K562 (cell line): Measurements from ENCODE around the gene GPR180. TPM values are rescaled to one million over a fixed set of nuclear protein-coding genes. Genes with fewer than 3 reads are reported as not detected.

Experiments
- BMI1 ChIP-seq: fragments of 150-350 bp; IDR thresholded peaks from 2 replicates; pipeline ENCODE4 v1.6.1; 2014; ENCODE audit warnings: low read length
- CBFB ChIP-seq: sonication (generic); formaldehyde crosslinking; IDR thresholded peaks from 2 replicates; pipeline ENCODE4 v1.4.0; 2020; ENCODE audit warnings: mild to moderate bottlenecking, missing genetic modification reagents
- CBX8 ChIP-seq: fragments of 200-600 bp; sonication (generic); IDR thresholded peaks from 2 replicates; pipeline ENCODE4 v1.6.1; 2012; ENCODE audit warnings: borderline replicate concordance, mixed run types, low read depth, mild to moderate bottlenecking, moderate library complexity, mixed read lengths, low read length, control low read depth, inconsistent platforms; ENCODE audit not compliant: poor library complexity, severe bottlenecking; ENCODE audit errors: extremely low read depth
- ETV5 ChIP-seq: sonication (generic); formaldehyde crosslinking; IDR thresholded peaks from 2 replicates; pipeline ENCODE4 v1.4.0; 2020; ENCODE audit warnings: low read depth, mild to moderate bottlenecking, missing genetic modification reagents
- FIP1L1 ChIP-seq: fragments of 200-400 bp; formaldehyde crosslinking; IDR thresholded peaks from 2 replicates; pipeline ENCODE4 v1.6.1; 2018; ENCODE audit warnings: mild to moderate bottlenecking, low read depth, low read length; ENCODE audit not compliant: poor library complexity, severe bottlenecking
- MEF2A ChIP-seq: IDR thresholded peaks from 2 replicates; pipeline ENCODE4 v1.6.1; 2011; ENCODE audit warnings: low read depth, mild to moderate bottlenecking, low read length, moderate library complexity; ENCODE audit not compliant: control insufficient read depth
- PATZ1 ChIP-seq: fragments of 250-450 bp; sonication (Bioruptor Pico); IDR thresholded peaks from 2 replicates; pipeline ENCODE4 v1.5.0; 2020; ENCODE audit warnings: mild to moderate bottlenecking, borderline replicate concordance
- PRMT5 ChIP-seq: sonication (generic); formaldehyde crosslinking; IDR thresholded peaks from 2 replicates; pipeline ENCODE4 v1.5.0; 2020; ENCODE audit warnings: missing genetic modification reagents
- RFX1 ChIP-seq: fragments of 450-650 bp; IDR thresholded peaks from 2 replicates; pipeline ENCODE4 v1.6.1; 2016; ENCODE audit warnings: mild to moderate bottlenecking, moderate library complexity
- STAT5B ChIP-seq: fragments of 250-450 bp; sonication (Bioruptor Pico); IDR thresholded peaks from 2 replicates; pipeline ENCODE4 v1.8.0; 2021; ENCODE audit warnings: mild to moderate bottlenecking, inconsistent platforms
- ZBTB8A ChIP-seq: fragments of 450-650 bp; IDR thresholded peaks from 2 replicates; pipeline ENCODE4 v1.6.1; 2018; ENCODE audit warnings: mild to moderate bottlenecking, moderate library complexity; ENCODE audit not compliant: partially characterized antibody
- ZNF274 ChIP-seq: IDR thresholded peaks from 2 replicates; pipeline ENCODE4 v1.6.1; 2011; ENCODE audit warnings: low read depth, mild to moderate bottlenecking, low read length, moderate library complexity, borderline replicate concordance
- ZNF347 ChIP-seq: fragments of 450-650 bp; formaldehyde crosslinking; IDR thresholded peaks from 2 replicates; pipeline ENCODE4 v1.4.0; 2020; ENCODE audit warnings: low read depth, mild to moderate bottlenecking, moderate library complexity
- ZNF584 ChIP-seq: fragments of 200-800 bp; sonication (Bioruptor generic); IDR thresholded peaks from 2 replicates; pipeline ENCODE4 v1.6.1; 2016; ENCODE audit warnings: low read depth, mild to moderate bottlenecking, missing genetic modification characterization, missing compliant biosample characterization
- polyA plus RNA-seq, 8 experiments: library from polyadenylated mRNA; depleted of rRNA in 4 of 8; stranded (reverse) in 5 of 8; unstranded in 3 of 8; fragments of >200 nt; fragmentation: Nextera tagmentation in 2 of 8; fragmentation: Illumina TruSeq in 1 of 8; extraction: Ambion mirVana in 2 of 8; extraction: Trizol in 1 of 8; gene quantifications; 2 replicates each; pipeline versions ENCODE4 v1.2.1 to v1.2.3, GENCODE V29; 2011 to 2014; ENCODE audit warnings: inconsistent platforms in 1 of 8, missing spikeins in 1 of 8
- total RNA-seq, 7 experiments: library from RNA; depleted of rRNA in 6 of 7; stranded (reverse); fragments of >200 nt in 6 of 7; fragmentation: Illumina TruSeq in 2 of 7; extraction: Trizol in 2 of 7; gene quantifications; 2 replicates each; pipeline versions ENCODE4 v1.2.1 to v1.2.3, GENCODE V29; 2011 to 2021; ENCODE audit warnings: low replicate concordance in 1 of 7
- TF ChIP-seq, protein P1 (sequence below): fragments of 450-650 bp; IDR thresholded peaks from 2 replicates; pipeline ENCODE4 v1.6.1; 2016; ENCODE audit warnings: mild to moderate bottlenecking, moderate library complexity

The GPR180 gene
- total and polyA plus RNA-seq, 9 of the 15 experiments (the other 6 are each of a cell fraction or from before 2014, with no cell fraction given) = 0.77 to 4.1 (median 1.8) TPM

DNA sequence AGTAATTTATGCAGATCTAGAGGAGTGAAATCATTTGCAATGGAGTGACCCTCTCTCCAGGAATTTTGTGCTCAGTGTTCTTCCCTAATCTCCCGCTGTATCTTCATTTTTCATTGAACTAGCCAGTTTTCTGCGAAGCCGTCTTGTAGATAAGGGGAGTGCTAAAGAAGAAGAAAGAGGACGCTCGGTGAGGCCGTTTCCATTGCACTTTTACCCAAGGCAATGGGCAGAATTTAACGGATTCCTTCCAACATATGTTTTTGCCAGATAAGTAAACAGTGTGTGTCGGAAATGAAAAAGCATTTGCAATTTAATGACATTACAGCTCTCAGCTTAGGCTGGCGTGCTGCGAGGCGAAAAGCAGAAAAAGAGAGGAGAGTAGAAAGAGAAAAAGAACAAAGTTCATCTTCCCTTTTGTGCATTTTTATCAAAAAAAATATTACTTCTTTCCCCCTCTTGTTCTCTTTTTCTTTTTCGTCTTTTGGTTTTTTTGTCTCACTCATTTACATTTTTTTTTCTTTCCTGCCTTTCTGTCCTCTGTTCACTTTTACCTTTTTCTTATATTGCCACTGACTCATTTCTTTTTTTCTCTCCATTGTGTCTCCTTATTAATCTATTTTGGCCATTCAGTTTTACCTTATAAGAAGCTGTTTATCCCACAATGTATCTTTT, 60.8 kb downstream of the GPR180 start (continued):
- TF ChIP-seq, protein P1, sequence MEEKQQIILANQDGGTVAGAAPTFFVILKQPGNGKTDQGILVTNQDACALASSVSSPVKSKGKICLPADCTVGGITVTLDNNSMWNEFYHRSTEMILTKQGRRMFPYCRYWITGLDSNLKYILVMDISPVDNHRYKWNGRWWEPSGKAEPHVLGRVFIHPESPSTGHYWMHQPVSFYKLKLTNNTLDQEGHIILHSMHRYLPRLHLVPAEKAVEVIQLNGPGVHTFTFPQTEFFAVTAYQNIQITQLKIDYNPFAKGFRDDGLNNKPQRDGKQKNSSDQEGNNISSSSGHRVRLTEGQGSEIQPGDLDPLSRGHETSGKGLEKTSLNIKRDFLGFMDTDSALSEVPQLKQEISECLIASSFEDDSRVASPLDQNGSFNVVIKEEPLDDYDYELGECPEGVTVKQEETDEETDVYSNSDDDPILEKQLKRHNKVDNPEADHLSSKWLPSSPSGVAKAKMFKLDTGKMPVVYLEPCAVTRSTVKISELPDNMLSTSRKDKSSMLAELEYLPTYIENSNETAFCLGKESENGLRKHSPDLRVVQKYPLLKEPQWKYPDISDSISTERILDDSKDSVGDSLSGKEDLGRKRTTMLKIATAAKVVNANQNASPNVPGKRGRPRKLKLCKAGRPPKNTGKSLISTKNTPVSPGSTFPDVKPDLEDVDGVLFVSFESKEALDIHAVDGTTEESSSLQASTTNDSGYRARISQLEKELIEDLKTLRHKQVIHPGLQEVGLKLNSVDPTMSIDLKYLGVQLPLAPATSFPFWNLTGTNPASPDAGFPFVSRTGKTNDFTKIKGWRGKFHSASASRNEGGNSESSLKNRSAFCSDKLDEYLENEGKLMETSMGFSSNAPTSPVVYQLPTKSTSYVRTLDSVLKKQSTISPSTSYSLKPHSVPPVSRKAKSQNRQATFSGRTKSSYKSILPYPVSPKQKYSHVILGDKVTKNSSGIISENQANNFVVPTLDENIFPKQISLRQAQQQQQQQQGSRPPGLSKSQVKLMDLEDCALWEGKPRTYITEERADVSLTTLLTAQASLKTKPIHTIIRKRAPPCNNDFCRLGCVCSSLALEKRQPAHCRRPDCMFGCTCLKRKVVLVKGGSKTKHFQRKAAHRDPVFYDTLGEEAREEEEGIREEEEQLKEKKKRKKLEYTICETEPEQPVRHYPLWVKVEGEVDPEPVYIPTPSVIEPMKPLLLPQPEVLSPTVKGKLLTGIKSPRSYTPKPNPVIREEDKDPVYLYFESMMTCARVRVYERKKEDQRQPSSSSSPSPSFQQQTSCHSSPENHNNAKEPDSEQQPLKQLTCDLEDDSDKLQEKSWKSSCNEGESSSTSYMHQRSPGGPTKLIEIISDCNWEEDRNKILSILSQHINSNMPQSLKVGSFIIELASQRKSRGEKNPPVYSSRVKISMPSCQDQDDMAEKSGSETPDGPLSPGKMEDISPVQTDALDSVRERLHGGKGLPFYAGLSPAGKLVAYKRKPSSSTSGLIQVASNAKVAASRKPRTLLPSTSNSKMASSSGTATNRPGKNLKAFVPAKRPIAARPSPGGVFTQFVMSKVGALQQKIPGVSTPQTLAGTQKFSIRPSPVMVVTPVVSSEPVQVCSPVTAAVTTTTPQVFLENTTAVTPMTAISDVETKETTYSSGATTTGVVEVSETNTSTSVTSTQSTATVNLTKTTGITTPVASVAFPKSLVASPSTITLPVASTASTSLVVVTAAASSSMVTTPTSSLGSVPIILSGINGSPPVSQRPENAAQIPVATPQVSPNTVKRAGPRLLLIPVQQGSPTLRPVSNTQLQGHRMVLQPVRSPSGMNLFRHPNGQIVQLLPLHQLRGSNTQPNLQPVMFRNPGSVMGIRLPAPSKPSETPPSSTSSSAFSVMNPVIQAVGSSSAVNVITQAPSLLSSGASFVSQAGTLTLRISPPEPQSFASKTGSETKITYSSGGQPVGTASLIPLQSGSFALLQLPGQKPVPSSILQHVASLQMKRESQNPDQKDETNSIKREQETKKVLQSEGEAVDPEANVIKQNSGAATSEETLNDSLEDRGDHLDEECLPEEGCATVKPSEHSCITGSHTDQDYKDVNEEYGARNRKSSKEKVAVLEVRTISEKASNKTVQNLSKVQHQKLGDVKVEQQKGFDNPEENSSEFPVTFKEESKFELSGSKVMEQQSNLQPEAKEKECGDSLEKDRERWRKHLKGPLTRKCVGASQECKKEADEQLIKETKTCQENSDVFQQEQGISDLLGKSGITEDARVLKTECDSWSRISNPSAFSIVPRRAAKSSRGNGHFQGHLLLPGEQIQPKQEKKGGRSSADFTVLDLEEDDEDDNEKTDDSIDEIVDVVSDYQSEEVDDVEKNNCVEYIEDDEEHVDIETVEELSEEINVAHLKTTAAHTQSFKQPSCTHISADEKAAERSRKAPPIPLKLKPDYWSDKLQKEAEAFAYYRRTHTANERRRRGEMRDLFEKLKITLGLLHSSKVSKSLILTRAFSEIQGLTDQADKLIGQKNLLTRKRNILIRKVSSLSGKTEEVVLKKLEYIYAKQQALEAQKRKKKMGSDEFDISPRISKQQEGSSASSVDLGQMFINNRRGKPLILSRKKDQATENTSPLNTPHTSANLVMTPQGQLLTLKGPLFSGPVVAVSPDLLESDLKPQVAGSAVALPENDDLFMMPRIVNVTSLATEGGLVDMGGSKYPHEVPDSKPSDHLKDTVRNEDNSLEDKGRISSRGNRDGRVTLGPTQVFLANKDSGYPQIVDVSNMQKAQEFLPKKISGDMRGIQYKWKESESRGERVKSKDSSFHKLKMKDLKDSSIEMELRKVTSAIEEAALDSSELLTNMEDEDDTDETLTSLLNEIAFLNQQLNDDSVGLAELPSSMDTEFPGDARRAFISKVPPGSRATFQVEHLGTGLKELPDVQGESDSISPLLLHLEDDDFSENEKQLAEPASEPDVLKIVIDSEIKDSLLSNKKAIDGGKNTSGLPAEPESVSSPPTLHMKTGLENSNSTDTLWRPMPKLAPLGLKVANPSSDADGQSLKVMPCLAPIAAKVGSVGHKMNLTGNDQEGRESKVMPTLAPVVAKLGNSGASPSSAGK = no peak
- TF ChIP-seq STAT5B (CRISPR knock-in tag) (no peak), ZNF584 (CRISPR knock-in tag) (no peak), MEF2A (no peak), ZBTB8A (no peak), PRMT5 (CRISPR knock-in tag) (no peak), FIP1L1 (no peak), ZNF274 (no peak), RFX1 (no peak), CBX8 (no peak), CBFB (no peak), ETV5 (CRISPR knock-in tag) (no peak), ZNF347 (no peak), PATZ1 (CRISPR knock-in tag) (no peak), BMI1 (no peak)
